Prostate gland (tissue), 2 donors: ENCODE data around the gene VPS54. TPM values are rescaled to one million over a fixed set of nuclear protein-coding genes. Genes with fewer than 3 reads are reported as not detected.

Source experiments
- DNase-seq: peaks from one replicate; pipeline ENCODE4 v3.0.0-alpha.2; 2019; ENCODE audit warnings: low spot score
- H3K27ac ChIP-seq, 2 donors: fragments of 200-600 bp; sonication (generic); 2 replicates each; pipeline ENCODE4 v1.5.1; 2017 to 2019
- H3K27me3 ChIP-seq: fragments of 200-600 bp; sonication (generic); replicated peaks from 2 replicates; pipeline ENCODE4 v1.5.1; 2019; ENCODE audit not compliant: insufficient read depth
- H3K36me3 ChIP-seq, 2 donors: fragments of 200-600 bp; sonication (generic); 1 replicate in 1 of 2; 2 replicates in 1 of 2; pipeline versions ENCODE4 v1.5.1 to v1.8.1; 2017 to 2019
- H3K4me1 ChIP-seq: fragments of 200-600 bp; sonication (generic); replicated peaks from 2 replicates; pipeline ENCODE4 v1.5.1; 2019
- H3K4me3 ChIP-seq, 2 donors: fragments of 200-600 bp; sonication (generic); 2 replicates each; pipeline ENCODE4 v1.5.1; 2017 to 2019
- H3K9me3 ChIP-seq: fragments of 200-600 bp; sonication (generic); 2 replicates; pipeline ENCODE4 v1.5.1; 2017
- CTCF ChIP-seq, 4 experiments: fragments of 200-600 bp in 2 of 4; fragments of 450-650 bp in 2 of 4; sonication (generic) in 2 of 4; IDR thresholded peaks; 1 replicate in 3 of 4; 2 replicates in 1 of 4; pipeline ENCODE4 v1.5.1; 2016 to 2019; ENCODE audit warnings: antibody characterized with exemption in 4 of 4, mild to moderate bottlenecking in 2 of 4, moderate library complexity in 2 of 4
- POLR2A ChIP-seq: fragments of 450-650 bp; IDR thresholded peaks from one replicate; pipeline ENCODE4 v1.6.1; 2016; ENCODE audit warnings: antibody characterized with exemption, mild to moderate bottlenecking
- POLR2AphosphoS5 ChIP-seq: sonication (generic); formaldehyde crosslinking; IDR thresholded peaks from one replicate; pipeline ENCODE4 v1.6.1; 2017; ENCODE audit warnings: antibody characterized with exemption
- WGBS: methylation state at CpG from one replicate; pipeline ENCODE4 v1.1.5; 2018; 5-methylcytosine and 5-hydroxymethylcytosine counted together
- intact Hi-C: fragments of 100-400 bp; cut with DNase I; formaldehyde crosslinking; loops from one replicate; pipeline ENCODE4 v1.14.2; 2022
- total RNA-seq, 2 donors: library from RNA; depleted of rRNA; stranded (reverse); fragments of >200 nt; gene quantifications; one replicate each; pipeline ENCODE4 v1.1.0, GENCODE V29; 2016

VPS54 gene
- total RNA-seq, 2 donors from 2014 or later, result 33.5 to 41.1 TPM

GRCh38 chr2:63861220-63861822 lies 157.9 kb downstream of the VPS54 start:
- H3K36me3 ChIP-seq, result no peaks in the 10 kb centered on the region
- H3K27ac ChIP-seq, result no peak overlapping the region
- no peaks in the 10 kb centered on the region for H3K27me3 ChIP-seq
- peaks cover 2% of the 10 kb centered on the region for H3K4me1 ChIP-seq
- peak; percentile 29 for DNase-seq
- no peak overlapping the region for H3K4me3 ChIP-seq
- intact Hi-C loops, result loop anchor here (5.0 kb wide), 1 partner anchor 164 kb away; no protein-coding TSS in a partner anchor
- TF ChIP-seq POLR2A (no peak), CTCF (IDR thresholded peaks at IDR 0.05) (peak in 3 of 4 experiments; percentile 43 to 60 (median 53)), POLR2AphosphoS5 (no peak)
- 36% methylated on average over 6 of the region's 6 CpGs for WGBS
- H3K9me3 ChIP-seq, result no peaks in the 10 kb centered on the region

- Histone ChIP-seq H3K27me3 (no peaks in the 10 kb centered on the region), H3K4me1 (peaks cover 2% of the 10 kb centered on the region), H3K4me3 (no peak overlapping the region), H3K9me3 (no peaks in the 10 kb centered on the region), H3K36me3 (no peaks in the 10 kb centered on the region), H3K27ac (no peak overlapping the region)
- no peak for DNase-seq
- intact Hi-C loops, result no loop called here
- WGBS, result 98% methylated on average over 2 of the region's 2 CpGs
- TF ChIP-seq POLR2A (no peak), CTCF (IDR thresholded peaks at IDR 0.05) (no peak), POLR2AphosphoS5 (no peak)
These were observed 160.9 kb downstream of the VPS54 start for GRCh38 chr2:63858291-63858690.

GRCh38 chr2:63856303-63856603 lies 163.0 kb downstream of the VPS54 start:
- no peak overlapping the region for H3K4me3 ChIP-seq
- no peaks in the 10 kb centered on the region for H3K9me3 ChIP-seq
- no peak overlapping the region for H3K27ac ChIP-seq
- no peaks in the 10 kb centered on the region for H3K36me3 ChIP-seq
- TF ChIP-seq POLR2A (no peak), POLR2AphosphoS5 (no peak), CTCF (IDR thresholded peaks at IDR 0.05) (no peak)
- 67% methylated on average over 5 of the region's 5 CpGs for WGBS
- H3K4me1 ChIP-seq, result no peaks in the 10 kb centered on the region
- no peak for DNase-seq
- no peaks in the 10 kb centered on the region for H3K27me3 ChIP-seq
- intact Hi-C loops, result no loop called here

- intact Hi-C loops, result no loop called here
- Histone ChIP-seq H3K36me3 (no peaks in the 10 kb centered on the region), H3K4me3 (no peak overlapping the region), H3K9me3 (no peaks in the 10 kb centered on the region), H3K27me3 (no peaks in the 10 kb centered on the region), H3K27ac (peak overlapping the region in 1 of 2 donors; percentile 9), H3K4me1 (no peaks in the 10 kb centered on the region)
- WGBS, result 88% methylated on average over 14 of the region's 14 CpGs
- TF ChIP-seq POLR2AphosphoS5, result no peak
- TF ChIP-seq CTCF (IDR thresholded peaks at IDR 0.05), result no peak
- no peak for DNase-seq
These were observed 163.6 kb downstream of the VPS54 start for GRCh38 chr2:63855418-63856302.
